Chondrocyte (in vitro differentiated cells): ENCODE results near the gene SYNE1. TPM values are rescaled to one million over a fixed set of nuclear protein-coding genes. Genes with fewer than 3 reads are reported as not detected.

Source experiments
- DNase-seq: peaks from one replicate; pipeline ENCODE4 v3.0.0; 2021; ENCODE audit warnings: mixed read lengths, low spot score
- H3K27ac Mint-ChIP-seq: one replicate; pipeline ENCODE4 v1.8.0; 2021; ENCODE audit warnings: mild to moderate bottlenecking, moderate library complexity, mixed read lengths; ENCODE audit not compliant: unreplicated experiment
- H3K27me3 Mint-ChIP-seq: 2 replicates; pipeline ENCODE4 v1.8.0; 2021; ENCODE audit warnings: low read depth, mixed read lengths
- H3K36me3 Mint-ChIP-seq: 2 replicates; pipeline ENCODE4 v1.8.0; 2021; ENCODE audit warnings: low read depth, mixed read lengths
- H3K4me1 Mint-ChIP-seq: 2 replicates; pipeline ENCODE4 v1.8.0; 2021; ENCODE audit warnings: low read depth, mild to moderate bottlenecking, mixed read lengths
- H3K4me3 Mint-ChIP-seq: one replicate; pipeline ENCODE4 v1.8.0; 2021; ENCODE audit warnings: mild to moderate bottlenecking, moderate library complexity, mixed read lengths; ENCODE audit not compliant: unreplicated experiment
- H3K9me3 Mint-ChIP-seq: 2 replicates; pipeline ENCODE4 v1.8.0; 2021; ENCODE audit warnings: low read depth, mixed read lengths
- total RNA-seq: library from RNA; stranded (reverse); gene quantifications from 3 replicates; pipeline ENCODE4 v1.2.1, GENCODE V29; 2021
- TF ChIP-seq, protein P1 (sequence below): fragments of 200-600 bp; sonication (generic); IDR thresholded peaks from 2 replicates; pipeline ENCODE4 v1.5.0; 2021; ENCODE audit warnings: antibody characterized with exemption, mild to moderate bottlenecking, moderate library complexity

The SYNE1 gene
- total RNA-seq, 1 donor from 2014 or later: 151 TPM

DNA sequence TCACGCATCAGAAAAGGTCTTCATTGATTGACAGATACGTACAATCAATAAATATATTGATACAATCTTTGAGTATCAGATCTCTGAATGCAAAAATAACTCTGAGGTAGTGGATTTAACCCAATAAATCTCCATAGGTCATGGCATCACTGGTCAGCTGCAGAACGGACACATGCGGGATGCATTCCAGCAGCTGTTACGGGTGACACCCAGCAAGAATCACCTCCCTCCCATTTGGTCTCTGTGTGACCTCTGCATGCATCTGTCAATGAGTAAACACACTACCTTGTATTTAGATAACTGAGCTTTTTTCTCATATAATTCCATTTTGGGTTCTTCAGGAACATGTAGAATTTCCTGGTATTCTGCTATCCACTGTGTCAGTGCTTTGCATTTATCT, 285.4 kb downstream of the SYNE1 start:
- no peak for DNase-seq
- Mint-ChIP-seq H3K27me3 (no peaks in the 10 kb centered on the region), H3K4me3 (no peak overlapping the region), H3K36me3 (peaks cover 46% of the 10 kb centered on the region), H3K4me1 (peaks cover 5% of the 10 kb centered on the region), H3K9me3 (no peaks in the 10 kb centered on the region), H3K27ac (no peak overlapping the region)
- TF ChIP-seq, protein P1, sequence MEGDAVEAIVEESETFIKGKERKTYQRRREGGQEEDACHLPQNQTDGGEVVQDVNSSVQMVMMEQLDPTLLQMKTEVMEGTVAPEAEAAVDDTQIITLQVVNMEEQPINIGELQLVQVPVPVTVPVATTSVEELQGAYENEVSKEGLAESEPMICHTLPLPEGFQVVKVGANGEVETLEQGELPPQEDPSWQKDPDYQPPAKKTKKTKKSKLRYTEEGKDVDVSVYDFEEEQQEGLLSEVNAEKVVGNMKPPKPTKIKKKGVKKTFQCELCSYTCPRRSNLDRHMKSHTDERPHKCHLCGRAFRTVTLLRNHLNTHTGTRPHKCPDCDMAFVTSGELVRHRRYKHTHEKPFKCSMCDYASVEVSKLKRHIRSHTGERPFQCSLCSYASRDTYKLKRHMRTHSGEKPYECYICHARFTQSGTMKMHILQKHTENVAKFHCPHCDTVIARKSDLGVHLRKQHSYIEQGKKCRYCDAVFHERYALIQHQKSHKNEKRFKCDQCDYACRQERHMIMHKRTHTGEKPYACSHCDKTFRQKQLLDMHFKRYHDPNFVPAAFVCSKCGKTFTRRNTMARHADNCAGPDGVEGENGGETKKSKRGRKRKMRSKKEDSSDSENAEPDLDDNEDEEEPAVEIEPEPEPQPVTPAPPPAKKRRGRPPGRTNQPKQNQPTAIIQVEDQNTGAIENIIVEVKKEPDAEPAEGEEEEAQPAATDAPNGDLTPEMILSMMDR: no peak

- DNase-seq: no peak
- Mint-ChIP-seq H3K27ac (no peak overlapping the region), H3K4me1 (peaks cover 2% of the 10 kb centered on the region), H3K9me3 (no peaks in the 10 kb centered on the region), H3K4me3 (no peak overlapping the region), H3K36me3 (peaks cover 47% of the 10 kb centered on the region), H3K27me3 (no peaks in the 10 kb centered on the region)
- TF ChIP-seq, protein P1: no peak
These were observed 286.1 kb downstream of the SYNE1 start for GRCh38 chr6:152351110-152351509.

DNA sequence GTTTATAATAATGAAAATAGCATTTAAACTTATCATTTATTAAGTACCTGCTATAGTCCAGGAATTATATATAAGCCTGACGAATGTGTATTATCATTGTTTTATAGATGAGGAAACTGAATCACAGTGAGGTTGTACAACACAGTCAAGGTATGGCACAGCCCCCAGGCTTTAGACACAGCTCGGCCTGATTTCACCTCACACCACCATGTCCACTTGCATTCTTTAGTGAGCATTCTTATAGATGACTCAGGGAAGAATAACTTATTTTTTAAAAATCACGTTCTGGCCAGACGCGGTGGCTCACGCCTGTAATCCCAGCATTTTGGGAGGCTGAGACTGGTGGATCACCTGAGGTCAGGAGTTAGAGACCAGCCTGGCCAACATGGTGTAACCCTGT, 289.0 kb downstream of the SYNE1 start:
- H3K36me3 Mint-ChIP-seq: peaks cover 43% of the 10 kb centered on the region
- H3K9me3 Mint-ChIP-seq: no peaks in the 10 kb centered on the region

GRCh38 chr6:152343735-152344360, 293.3 kb downstream of the SYNE1 start:
- no peak for DNase-seq
- Mint-ChIP-seq H3K4me3 (no peak overlapping the region), H3K27ac (no peak overlapping the region), H3K9me3 (no peaks in the 10 kb centered on the region), H3K36me3 (peaks cover 36% of the 10 kb centered on the region), H3K4me1 (no peaks in the 10 kb centered on the region), H3K27me3 (no peaks in the 10 kb centered on the region)
- TF ChIP-seq, protein P1: no peak

More for the DNA sequence above, 289.0 kb downstream of the SYNE1 start:
- Mint-ChIP-seq H3K4me3 (no peak overlapping the region), H3K27me3 (no peaks in the 10 kb centered on the region), H3K4me1 (no peaks in the 10 kb centered on the region), H3K27ac (peak overlapping the region; percentile 12)
- no peak for DNase-seq
- TF ChIP-seq, protein P1: no peak

DNA sequence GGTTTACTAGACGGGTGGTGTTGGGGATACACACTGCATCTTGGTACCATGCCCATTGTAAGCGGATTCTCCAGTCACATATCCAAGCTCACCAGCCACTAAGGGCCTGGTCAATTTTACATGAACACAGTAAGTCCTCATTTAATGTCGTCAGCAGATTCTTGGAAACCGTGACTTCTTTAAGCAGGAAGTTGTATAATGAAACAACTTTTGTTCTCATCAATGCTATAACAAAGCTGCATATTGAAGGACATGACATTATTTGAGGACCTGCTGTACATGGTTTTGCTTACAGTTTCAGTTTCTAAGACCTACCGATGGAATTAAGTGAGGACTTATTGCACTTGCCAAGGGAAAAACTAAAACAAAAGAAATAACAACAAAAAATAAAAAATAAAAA, 295.6 kb downstream of the SYNE1 start:
- Mint-ChIP-seq H3K27me3 (no peaks in the 10 kb centered on the region), H3K27ac (no peak overlapping the region), H3K4me1 (no peaks in the 10 kb centered on the region), H3K4me3 (no peak overlapping the region), H3K9me3 (no peaks in the 10 kb centered on the region), H3K36me3 (peaks cover 40% of the 10 kb centered on the region)
- TF ChIP-seq, protein P1: no peak
- no peak for DNase-seq
